OCI-LY7 (cell line): ENCODE measurements around the gene KCNIP4. TPM values are rescaled to one million over a fixed set of nuclear protein-coding genes. Genes with fewer than 3 reads are reported as not detected.

Experiments
- BruUV-seq: library from RNA; stranded (reverse); fragments of 400-500 nt; replicated peaks from 2 replicates; lab custom pipeline; 2021; lab: Mats Ljungman, UMichigan
- CTCF ChIA-PET: fragments of 300-600 bp; sonication (Branson Sonifier 250); formaldehyde crosslinking; loops from one replicate; lab custom pipeline; 2022; ENCODE audit warnings: antibody characterized with exemption; ENCODE audit not compliant: unreplicated experiment; lab: Charles Lee
- POLR2A ChIA-PET: fragments of 300-600 bp; sonication (Branson Sonifier 250); formaldehyde crosslinking; loops from one replicate; lab custom pipeline; 2022; ENCODE audit warnings: antibody characterized with exemption; lab: Charles Lee
- DNase-seq: peaks from one replicate; pipeline ENCODE4 v3.0.0-alpha.2; 2015; ENCODE audit warnings: low spot score
- H2AFZ ChIP-seq: fragments of 200-600 bp; sonication (generic), shearing (Covaris generic); 2 replicates; pipeline ENCODE4 v1.6.1; 2014; ENCODE audit warnings: mild to moderate bottlenecking, antibody characterized with exemption, low read length, moderate library complexity
- H3K27ac ChIP-seq: fragments of 200-600 bp; sonication (generic); 2 replicates; pipeline ENCODE4 v1.5.1; 2014; ENCODE audit warnings: mixed run types, low read depth, mild to moderate bottlenecking, moderate library complexity, low read length, inconsistent platforms; ENCODE audit not compliant: poor library complexity, severe bottlenecking
- H3K36me3 ChIP-seq: fragments of 200-600 bp; sonication (generic); 2 replicates; pipeline ENCODE4 v1.6.1; 2014; ENCODE audit warnings: mild to moderate bottlenecking, antibody characterized with exemption, low read length, moderate library complexity, mixed read lengths; ENCODE audit not compliant: insufficient read depth
- H3K4me1 ChIP-seq: fragments of 200-600 bp; sonication (generic); 2 replicates; pipeline ENCODE4 v1.5.1; 2014; ENCODE audit warnings: mild to moderate bottlenecking, low read length; ENCODE audit not compliant: insufficient read depth, poor library complexity, severe bottlenecking
- H3K4me2 ChIP-seq: fragments of 200-600 bp; sonication (generic); 2 replicates; pipeline ENCODE4 v1.6.1; 2014; ENCODE audit warnings: mild to moderate bottlenecking, low read length
- H3K4me3 ChIP-seq: fragments of 200-600 bp; sonication (generic); 2 replicates; pipeline ENCODE4 v1.5.1; 2014; ENCODE audit warnings: mild to moderate bottlenecking, low read depth, low read length; ENCODE audit not compliant: poor library complexity, severe bottlenecking
- H3K79me2 ChIP-seq: fragments of 200-600 bp; sonication (generic); 2 replicates; pipeline ENCODE4 v1.6.1; 2016; ENCODE audit warnings: low read depth, mild to moderate bottlenecking, low read length, moderate library complexity, mixed read lengths; ENCODE audit not compliant: insufficient read depth
- H3K9me2 ChIP-seq: fragments of 200-600 bp; sonication (generic); 2 replicates; pipeline ENCODE4 v1.6.1; 2016; ENCODE audit warnings: mild to moderate bottlenecking, low read length, mixed read lengths; ENCODE audit not compliant: insufficient read depth
- H3K9me3 ChIP-seq: fragments of 200-600 bp; sonication (generic); 2 replicates; pipeline ENCODE4 v1.6.1; 2014; ENCODE audit warnings: mild to moderate bottlenecking, mixed run types, low read length, mixed read lengths
- H4K20me1 ChIP-seq: fragments of 200-600 bp; sonication (generic); 2 replicates; pipeline ENCODE4 v1.6.1; 2014; ENCODE audit warnings: mild to moderate bottlenecking, antibody characterized with exemption, low read length, moderate library complexity, mixed read lengths; ENCODE audit not compliant: insufficient read depth
- CTCF ChIP-seq: fragments of 200-600 bp; sonication (generic); conservative IDR thresholded peaks from 2 replicates; pipeline ENCODE4 v1.5.1; 2014; ENCODE audit warnings: mild to moderate bottlenecking, antibody characterized with exemption, low read length, moderate library complexity, mixed read lengths
- EZH2phosphoT487 ChIP-seq: fragments of 200-600 bp; sonication (generic); IDR thresholded peaks from 2 replicates; pipeline ENCODE4 v1.6.1; 2018; ENCODE audit warnings: low read depth, borderline replicate concordance, mild to moderate bottlenecking, mixed run types, antibody characterized with exemption, low read length, moderate library complexity, mixed read lengths
- intact Hi-C: fragments of 100-400 bp; cut with micrococcal nuclease; formaldehyde crosslinking; loops from one replicate; pipeline ENCODE4 v1.10.0; 2022; ENCODE audit not compliant: unreplicated experiment
- total RNA-seq, 2 experiments: library from RNA; depleted of rRNA in 1 of 2; stranded (reverse); fragments of >200 nt in 1 of 2; shearing (Covaris generic) in 1 of 2; gene quantifications; 2 replicates each; pipeline ENCODE4 v1.2.3, GENCODE V29; 2014 to 2022

Gene KCNIP4
- total RNA-seq, 2 experiments from 2014 or later: not detected

GRCh38 chr4:21192367-21192766 lies 756.2 kb downstream of the KCNIP4 start:
- ChIA-PET CTCF (no interaction called here), POLR2A (interaction anchor here (0.5 kb wide), 1 partner anchor 364 kb away, joined by 4 read pairs; no protein-coding TSS in a partner anchor)
- Histone ChIP-seq H3K9me3 (no peaks in the 10 kb centered on the region), H3K4me3 (no peak overlapping the region), H3K4me1 (no peaks in the 10 kb centered on the region), H3K27ac (no peak overlapping the region), H3K9me2 (no peaks in the 10 kb centered on the region), H3K36me3 (no peaks in the 10 kb centered on the region), H3K4me2 (no peak overlapping the region), H3K79me2 (no peaks in the 10 kb centered on the region), H4K20me1 (no peaks in the 10 kb centered on the region), H2AFZ (no peak overlapping the region)
- intact Hi-C loops: no loop called here
- BruUV-seq: no TSS peak
- DNase-seq: no peak
- no peak for TF ChIP-seq EZH2phosphoT487
- TF ChIP-seq CTCF: 0 out of 2 replicates have a peak, but pooled peaks have one; percentile 15

GRCh38 chr4:21191317-21191716 lies 757.3 kb downstream of the KCNIP4 start:
- no peak overlapping the region for H3K27ac ChIP-seq
- H3K36me3 ChIP-seq: no peaks in the 10 kb centered on the region
- H4K20me1 ChIP-seq: no peaks in the 10 kb centered on the region
- H3K4me1 ChIP-seq: no peaks in the 10 kb centered on the region
- no peak overlapping the region for H2AFZ ChIP-seq
- TF ChIP-seq EZH2phosphoT487: no peak
- intact Hi-C loops: no loop called here
- H3K9me3 ChIP-seq: no peaks in the 10 kb centered on the region
- no peak overlapping the region for H3K4me2 ChIP-seq
- no peaks in the 10 kb centered on the region for H3K9me2 ChIP-seq
- POLR2A ChIA-PET: no interaction called here
- no peak for DNase-seq
- BruUV-seq: no TSS peak
- H3K4me3 ChIP-seq: no peak overlapping the region
- CTCF ChIA-PET: no interaction called here
- no peaks in the 10 kb centered on the region for H3K79me2 ChIP-seq

GRCh38 chr4:21184788-21185187 lies 763.8 kb downstream of the KCNIP4 start:
- H4K20me1 ChIP-seq: no peaks in the 10 kb centered on the region
- no peak overlapping the region for H3K27ac ChIP-seq
- intact Hi-C loops: no loop called here
- H3K4me1 ChIP-seq: no peaks in the 10 kb centered on the region
- DNase-seq: no peak
- no TSS peak for BruUV-seq
- no peaks in the 10 kb centered on the region for H3K9me3 ChIP-seq
- CTCF ChIA-PET: no interaction called here
- no peak for TF ChIP-seq CTCF
- TF ChIP-seq EZH2phosphoT487: no peak
- H3K4me2 ChIP-seq: no peak overlapping the region
- no peak overlapping the region for H2AFZ ChIP-seq
- H3K79me2 ChIP-seq: no peaks in the 10 kb centered on the region
- no peaks in the 10 kb centered on the region for H3K9me2 ChIP-seq
- no peaks in the 10 kb centered on the region for H3K36me3 ChIP-seq
- H3K4me3 ChIP-seq: no peak overlapping the region
- POLR2A ChIA-PET: interaction anchor here (0.6 kb wide), 1 partner anchor 13 kb away, joined by 3 read pairs; no protein-coding TSS in a partner anchor
